GM12873 (cell line): ENCODE data around the gene NHLRC1.

ENCODE experiments used
- CTCF ChIP-seq: IDR thresholded peaks from 2 replicates; pipeline ENCODE4 v1.5.1; 2012; ENCODE audit warnings: low read depth, mild to moderate bottlenecking, moderate library complexity, low read length, control low read depth; ENCODE audit not compliant: insufficient read depth; ENCODE audit errors: missing control alignments

NHLRC1 gene

GRCh38 chr6:18160911-18161310 lies 38.4 kb upstream of the NHLRC1 start:
- TF ChIP-seq CTCF, result no peak

GRCh38 chr6:18155864-18156421 lies 33.5 kb upstream of the NHLRC1 start:
- TF ChIP-seq CTCF, result peak; percentile 30

- TF ChIP-seq CTCF, result no peak
These were observed 32.8 kb upstream of the NHLRC1 start, which contains the start of gene KDM1B for GRCh38 chr6:18155150-18155863. KDM1B (plus strand) TSS chr6:18155422; CDS start chr6:18159896, 4,474 bp downstream.

GRCh38 chr6:18154507-18155149 lies 32.2 kb upstream of the NHLRC1 start, which contains the start of gene TPMT:
TPMT (minus strand) TSS chr6:18155077; CDS start chr6:18149127, 5,950 bp downstream.
- TF ChIP-seq CTCF, result no peak

- no peak for TF ChIP-seq CTCF
These were observed 30.8 kb upstream of the NHLRC1 start for GRCh38 chr6:18153311-18153703.

- TF ChIP-seq CTCF, result no peak
These were observed 29.3 kb upstream of the NHLRC1 start for GRCh38 chr6:18151801-18152200.

GRCh38 chr6:18148304-18149025 lies 26.0 kb upstream of the NHLRC1 start:
- TF ChIP-seq CTCF, result no peak
